ENCODE data around the gene PFKFB3.

Gene PFKFB3

DNA sequence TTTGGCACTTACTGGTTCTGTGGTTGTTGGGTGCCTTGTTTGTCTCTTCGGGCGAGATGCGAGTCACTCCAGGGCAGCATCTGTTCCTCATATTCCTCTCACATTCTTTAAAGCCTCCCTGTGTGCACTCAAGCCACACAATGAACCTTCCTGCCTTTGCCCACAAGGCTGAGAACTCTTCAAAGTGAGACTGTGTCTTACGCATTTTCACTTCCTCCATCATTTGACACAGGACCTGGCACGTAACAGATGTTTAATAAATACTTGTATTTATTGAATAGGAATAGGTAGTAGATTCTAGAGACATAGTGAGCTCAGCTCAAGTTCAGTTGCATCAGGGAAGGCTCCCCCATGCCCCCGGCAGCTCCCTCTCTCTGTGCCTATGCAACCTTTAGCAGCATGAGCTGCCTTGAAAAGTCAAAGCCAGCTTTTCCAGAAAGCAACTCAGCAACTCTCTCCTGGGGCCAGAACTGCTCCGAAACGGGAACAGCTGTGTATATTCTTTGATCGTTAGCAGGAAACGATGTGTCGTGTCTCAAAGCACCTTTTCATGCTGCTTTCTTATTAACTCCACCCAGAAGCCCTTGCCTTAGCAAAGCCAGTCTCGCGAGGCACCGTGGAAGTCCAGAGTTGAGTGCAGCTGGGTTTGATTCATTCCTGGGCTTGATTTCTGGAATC is 97.5 kb downstream of the PFKFB3 start:
- DNase-seq (ENCODE audit: low read depth in 1 of 2, low spot score in 1 of 2): no peak

DNA sequence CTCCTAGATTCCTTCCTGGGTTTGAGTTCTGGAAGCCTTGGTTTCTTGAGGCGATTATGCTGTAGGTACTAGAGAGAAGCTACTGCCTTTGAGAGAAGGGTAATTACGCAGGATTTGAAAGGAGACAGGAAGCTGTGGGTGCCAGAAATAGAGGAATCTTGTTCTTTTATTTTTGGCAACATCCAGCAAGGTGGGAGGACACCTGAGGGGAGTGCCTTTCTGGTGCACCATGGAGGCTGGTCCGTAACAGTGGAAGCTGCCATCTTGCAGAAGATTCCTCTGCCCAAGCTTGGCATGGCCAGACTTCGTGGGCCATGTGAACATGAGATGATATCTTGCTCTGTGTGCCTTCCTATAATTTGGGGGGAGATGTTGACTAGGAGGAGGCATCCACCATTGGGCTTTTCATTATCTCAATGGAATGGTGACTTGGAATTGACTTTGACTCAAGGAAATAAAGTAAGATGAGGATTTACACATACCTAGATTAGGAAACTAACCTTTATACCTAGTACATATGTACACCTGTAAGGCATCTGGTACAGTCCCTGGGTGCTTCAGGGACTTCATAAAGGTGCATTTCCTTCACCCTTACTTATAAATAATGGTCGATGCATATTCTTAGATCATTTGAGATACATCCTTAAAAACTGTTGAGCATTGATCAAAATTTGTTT is 98.2 kb downstream of the PFKFB3 start:
- no peak for DNase-seq (ENCODE audit: low read depth in 1 of 2, low spot score in 1 of 2)

DNA sequence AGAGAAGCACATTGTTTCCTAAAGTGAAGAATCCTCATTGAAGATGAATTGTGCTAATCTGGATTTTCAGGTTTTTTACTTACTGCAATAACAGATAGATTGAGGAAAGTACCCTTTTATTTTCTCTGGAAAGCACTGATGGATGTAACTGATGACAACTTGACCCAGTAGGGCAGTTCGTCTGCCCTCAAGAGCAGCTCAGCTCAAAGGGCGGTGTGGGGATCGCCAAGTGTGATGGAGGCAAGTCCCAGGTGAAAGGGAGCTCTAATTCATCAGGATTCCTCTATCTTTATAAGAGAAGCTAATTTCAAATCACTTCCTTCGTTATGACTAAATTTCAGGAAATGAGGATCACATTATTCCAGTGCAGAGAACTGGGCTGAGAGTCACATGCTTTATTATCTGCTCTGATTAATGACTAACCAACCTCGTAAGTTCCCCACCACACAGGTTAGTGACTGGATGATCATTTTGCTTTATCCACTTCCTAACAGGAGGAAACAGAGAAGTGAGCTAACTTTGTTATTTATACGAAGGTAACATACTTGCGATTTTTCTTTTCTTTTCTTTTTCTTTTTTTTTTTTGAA is 98.8 kb downstream of the PFKFB3 start:
- no peak for DNase-seq (ENCODE audit: low read depth in 1 of 2, low spot score in 1 of 2)

Measured in activated T-helper 1 cell treated with anti-CD3 and anti-CD28 coated beads, Interleukin-2, amount 50 U/mL, for 16 hours (primary cell).